NCI-H69 (cell line): Measurements from ENCODE around the gene SYNGR4.

Experiments
- DNase-seq: peaks from one replicate; lab custom pipeline; 2025; lab: John Stamatoyannopoulos, UW

SYNGR4 gene

DNA sequence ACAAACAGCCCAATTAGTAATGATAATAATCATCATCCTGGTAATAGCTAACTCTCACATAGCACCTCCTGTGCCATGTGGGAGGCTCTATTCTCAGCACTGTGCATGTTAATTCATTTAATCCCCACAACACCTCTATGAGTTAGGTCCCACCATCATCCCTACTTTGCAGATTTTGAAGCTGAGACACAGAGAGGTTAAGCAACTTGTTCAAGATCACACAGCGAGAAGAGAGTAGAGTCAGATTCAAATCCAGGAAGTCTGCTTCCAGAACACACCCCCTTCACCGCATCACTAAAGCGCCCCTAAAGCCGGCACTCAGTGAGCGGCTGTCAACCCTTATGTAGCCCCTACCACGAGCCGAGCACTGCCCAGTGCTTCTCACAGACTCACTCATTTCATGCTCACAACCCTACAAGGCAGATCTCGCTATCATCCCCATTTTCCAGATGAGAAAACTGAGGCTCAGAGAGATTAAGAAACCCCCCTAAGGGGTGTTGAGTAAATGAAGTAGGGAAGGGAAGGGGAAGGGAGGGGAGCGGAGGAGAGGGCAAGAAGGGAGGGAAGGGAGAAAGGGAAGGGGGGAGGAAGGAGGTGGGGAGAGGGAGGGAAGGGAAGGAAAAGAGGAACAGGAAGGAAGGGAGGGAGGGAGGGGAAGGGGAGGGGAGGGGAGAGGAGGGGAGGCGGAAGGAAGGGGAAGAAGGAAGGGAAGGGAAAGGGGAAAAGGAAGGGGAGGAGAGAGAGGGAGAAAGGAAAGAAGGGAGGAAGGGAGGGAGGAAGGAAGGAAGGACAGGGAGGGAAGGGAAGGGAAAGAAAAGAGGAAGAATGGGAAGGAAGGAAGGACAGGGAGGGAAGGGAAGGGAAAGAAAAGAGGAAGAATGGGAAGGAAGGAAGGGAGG lies 22.4 kb upstream of the SYNGR4 start:
- peak; percentile 66 for DNase-seq

DNA sequence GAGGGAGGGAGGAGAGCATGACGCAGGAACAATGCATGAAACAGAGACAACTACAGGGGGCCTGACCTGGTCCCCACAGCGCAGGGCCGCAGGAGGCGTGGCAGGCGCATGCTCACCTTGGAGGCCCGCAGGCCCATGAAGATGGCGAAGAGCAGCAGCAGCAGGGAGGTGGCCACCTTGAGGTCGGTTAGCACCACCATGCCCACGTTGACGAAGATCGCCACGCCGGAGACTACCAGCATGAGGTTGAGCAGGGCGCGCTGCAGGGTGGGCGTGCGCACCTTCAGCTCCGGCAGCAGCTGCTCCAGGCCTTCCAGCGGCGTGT lies 21.8 kb upstream of the SYNGR4 start:
- no peak for DNase-seq

DNA sequence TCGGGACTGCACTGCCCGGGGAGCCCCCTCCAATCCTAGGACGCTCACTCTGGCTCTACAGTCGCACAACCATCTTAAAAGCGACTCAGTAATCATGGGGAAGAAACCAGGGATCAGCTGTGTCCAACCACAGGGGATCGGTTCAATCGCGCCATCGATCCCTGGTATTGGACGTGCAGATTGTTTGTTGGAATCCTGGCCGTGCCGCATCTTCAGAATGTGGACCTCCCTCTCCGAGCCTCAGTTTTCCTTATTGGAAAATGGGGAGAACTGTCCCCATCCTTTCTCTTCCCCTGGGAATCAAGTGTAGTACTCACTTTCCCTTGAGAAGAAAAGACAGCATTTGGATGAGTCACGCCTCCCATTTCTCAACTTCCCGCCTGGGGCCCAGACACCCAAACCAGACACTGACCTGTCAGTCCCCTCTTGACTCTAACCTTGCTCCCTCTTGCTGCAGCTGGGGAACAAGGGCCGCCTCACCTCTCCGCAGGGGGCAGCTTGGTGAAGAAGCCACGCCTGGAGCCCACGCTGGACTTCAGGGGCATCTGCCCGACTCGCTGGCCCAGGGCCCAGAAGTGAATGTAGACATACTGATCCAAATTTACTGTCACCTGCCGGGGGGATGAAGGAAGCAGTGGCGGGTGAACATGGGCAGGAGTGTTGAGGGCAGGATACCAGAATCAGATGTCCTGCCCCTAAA lies 21.2 kb upstream of the SYNGR4 start:
- peak; percentile 48 for DNase-seq

DNA sequence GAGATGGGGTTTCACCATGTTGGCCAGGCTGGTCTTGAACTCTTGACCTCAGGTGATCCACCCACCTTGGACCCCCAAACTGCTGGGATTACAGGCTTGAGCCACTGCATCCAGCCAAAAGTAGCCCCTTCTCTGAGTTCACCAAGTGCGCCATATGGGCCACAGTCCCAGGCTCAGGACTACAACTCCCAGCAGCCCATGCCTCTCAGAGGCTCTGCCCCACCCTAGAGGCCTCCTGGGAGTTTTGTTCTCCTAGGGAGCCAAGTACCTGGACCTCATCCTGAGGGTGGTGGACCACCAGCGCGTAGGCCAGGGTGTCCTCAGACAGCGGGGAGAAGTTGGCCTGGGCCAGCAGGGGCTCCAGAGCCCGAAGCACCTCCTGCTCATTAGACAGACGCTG lies 19.3 kb upstream of the SYNGR4 start:
- peak; percentile 62 for DNase-seq

DNA sequence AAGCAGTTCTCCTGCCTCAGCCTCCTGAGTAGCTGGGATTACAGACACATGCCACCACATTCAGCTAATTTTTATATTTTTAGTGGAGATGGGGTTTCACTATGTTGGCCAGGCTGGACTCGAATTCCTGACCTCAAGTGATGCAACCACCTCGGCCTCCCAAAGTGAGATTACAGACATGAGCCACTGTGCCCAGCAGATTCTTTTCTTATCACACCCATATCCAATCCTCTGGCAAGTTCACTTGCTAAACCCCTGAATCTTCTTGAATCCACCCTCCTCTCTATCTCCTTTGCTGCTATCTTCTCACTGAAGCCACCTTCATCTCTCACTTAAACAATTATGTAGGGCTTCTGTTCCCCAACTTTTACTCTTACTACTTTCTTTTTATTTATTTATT lies 18.0 kb upstream of the SYNGR4 start:
- DNase-seq = no peak

DNA sequence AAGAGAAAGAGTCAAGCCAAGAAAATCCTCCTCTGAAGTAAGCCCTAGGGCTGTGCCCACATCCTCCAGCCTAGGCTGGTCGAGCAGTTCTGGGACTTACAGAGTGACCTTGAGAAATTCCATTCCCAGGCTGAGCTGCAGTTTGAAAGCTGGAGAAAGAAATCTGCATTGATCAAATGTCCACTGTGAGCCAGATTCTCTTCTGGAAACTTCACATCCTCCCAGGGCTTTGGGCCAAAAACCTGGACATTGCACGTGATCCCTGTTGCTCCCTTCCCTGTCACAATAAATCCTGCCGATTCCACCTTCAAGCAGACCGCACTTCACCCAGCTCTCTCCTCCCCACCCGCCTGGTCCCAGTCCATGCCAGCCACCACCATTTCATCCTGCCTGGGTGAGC lies 16.1 kb upstream of the SYNGR4 start:
- no peak for DNase-seq

DNA sequence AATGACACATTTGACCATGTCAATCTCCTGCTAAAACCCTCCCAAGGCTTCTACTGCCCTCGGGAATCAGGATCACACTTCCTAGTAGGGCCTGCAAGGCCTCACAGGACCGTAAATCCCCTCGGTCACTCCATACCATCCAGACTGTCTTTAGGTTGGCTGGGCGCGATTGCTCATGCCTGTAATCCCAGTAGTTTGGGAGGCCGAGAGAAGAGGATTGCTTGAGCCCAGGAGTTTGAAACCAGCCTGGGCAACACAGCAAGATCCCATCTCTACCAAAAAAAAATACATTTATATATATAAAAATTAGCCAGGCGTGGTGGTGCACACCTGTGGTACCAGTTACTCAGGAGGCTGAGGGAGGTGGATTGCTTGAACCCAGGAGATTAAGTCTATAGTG lies 15.4 kb upstream of the SYNGR4 start:
- DNase-seq = no peak

DNA sequence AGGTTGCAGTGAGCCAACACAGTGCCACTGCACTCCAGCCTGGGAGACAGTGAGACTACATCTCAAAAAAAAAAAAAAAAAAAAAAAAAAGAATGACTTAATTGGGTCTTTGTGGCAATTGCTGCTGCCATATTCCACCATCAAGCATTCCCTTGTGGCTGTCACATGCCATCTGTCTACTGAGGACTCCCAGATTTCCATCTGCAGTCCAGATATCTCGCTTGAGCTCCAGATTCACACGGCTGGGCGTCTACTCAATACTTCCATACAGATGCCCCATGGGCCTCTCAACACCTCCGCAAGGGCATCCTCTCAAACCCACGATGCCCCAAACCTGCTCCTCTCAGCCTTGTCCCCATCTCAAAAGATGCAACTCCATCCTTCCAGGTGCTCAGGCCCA lies 13.3 kb upstream of the SYNGR4 start:
- DNase-seq = peak; percentile 43

DNA sequence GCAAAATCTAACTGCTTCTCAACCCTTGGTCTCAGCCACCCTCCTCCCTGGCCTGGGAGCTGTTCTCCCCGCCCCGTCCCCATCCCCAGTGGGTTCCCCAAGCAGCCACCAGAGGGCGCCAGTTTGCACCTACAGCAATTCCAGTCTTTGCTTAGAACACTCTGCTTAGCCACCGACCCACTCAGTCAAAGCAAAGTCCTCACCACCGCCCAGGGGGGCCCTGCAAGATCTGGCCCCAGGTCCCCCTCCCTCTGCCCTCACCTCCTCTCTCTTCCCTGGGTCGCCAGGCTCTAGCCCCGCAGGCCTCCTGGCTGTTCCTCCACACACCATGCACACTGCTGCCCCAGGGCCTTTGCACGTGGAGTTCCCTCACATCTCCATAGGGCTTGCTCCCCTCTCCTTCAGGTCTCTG lies 12.8 kb upstream of the SYNGR4 start:
- DNase-seq = peak; percentile 82

DNA sequence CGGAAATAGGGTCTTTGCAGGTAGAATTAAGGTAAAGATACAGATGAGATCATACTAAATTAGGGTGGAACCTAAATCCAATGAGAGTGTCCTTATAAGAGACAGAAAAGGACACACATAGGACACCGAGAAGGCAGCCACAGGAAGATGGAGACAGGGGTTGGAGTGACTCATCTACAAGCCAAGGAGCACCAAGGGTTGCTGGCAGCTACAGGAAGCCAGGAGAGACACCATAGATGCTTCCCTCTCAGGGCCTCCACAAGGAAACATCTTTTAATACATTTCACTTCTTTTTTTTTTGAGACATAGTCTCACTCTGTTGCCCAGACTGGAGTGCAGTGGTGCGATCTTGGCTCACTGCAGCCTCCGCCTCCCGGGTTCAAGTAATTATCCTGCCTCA lies 10.5 kb upstream of the SYNGR4 start:
- no peak for DNase-seq

DNA sequence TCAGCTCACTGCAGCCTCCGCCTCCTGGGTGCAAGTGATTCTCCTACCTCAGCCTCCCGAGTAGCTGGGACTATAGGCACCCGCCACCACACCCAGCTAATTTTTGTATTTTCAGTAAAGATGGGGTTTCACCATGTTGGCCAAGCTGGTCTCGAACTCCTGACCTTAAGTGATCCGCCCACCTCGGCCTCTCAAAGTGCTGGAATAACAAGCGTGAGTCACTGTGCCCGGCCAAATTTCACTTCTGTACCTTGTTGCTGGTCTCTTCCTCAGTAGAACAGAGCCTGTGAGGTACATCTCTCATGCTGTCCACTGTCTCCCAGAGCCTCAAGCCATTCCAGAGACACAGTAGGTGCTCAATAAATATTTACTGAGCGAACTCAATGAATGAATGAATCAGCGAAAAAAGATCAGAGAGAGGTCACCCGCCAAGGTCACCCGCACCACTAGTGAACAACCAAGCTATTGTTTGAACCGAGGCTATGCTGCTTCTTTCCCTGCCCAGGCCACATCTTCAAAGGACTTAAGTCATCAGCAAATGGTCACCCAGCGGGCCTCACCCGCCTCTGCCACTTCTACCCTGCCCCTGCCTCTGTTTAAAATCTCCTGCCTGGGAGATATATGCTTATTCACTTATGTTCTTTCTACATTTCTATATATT lies 9.7 kb upstream of the SYNGR4 start:
- peak; percentile 88 for DNase-seq

DNA sequence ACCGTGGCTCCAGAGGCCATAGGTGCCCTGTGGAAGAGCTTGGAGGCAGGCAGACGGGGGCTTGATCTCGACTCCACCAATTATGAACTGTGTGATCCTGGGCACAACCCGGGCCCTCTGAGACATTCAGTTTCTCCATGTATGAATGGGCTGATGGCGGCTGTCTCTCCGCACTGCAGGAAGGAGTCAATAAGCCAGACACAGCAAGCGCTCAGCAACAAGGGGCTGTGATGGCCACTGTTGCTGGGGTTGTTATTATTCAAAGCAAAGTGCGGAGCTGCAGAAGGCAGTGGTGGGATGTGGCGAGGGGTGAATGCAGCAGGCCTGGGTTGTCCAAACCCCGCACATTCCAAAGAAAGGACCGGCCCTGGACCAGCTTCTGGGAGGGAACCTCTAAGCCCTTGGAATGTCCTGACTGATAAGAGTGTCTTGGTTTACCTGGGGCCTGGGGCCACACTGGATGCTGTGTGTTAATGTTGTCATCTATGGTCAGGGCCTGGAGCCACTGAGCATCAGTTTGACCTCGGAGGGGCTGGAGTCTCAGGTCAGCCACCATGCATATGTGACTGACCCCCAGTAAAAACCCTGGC lies 8.7 kb upstream of the SYNGR4 start:
- no peak for DNase-seq

DNA sequence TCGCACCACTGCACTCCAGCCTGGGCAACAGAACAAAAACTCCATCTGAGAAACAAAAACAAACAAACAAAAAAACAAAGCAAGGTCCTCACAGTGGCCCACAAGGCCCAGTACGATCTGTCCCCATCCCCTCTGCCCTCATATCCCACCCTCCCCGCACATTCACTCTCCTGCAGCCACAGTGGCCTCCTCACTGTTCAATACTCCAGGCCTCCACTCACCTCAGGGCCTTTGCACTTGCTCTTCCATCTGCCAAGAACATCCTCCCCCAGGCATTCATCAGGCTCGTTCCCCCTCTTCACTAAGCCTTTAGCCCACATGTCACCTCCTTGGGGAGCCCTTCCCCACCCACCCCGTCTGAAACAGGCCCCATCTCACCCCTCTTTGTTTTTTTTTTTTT lies 5.0 kb upstream of the SYNGR4 start:
- no peak for DNase-seq

DNA sequence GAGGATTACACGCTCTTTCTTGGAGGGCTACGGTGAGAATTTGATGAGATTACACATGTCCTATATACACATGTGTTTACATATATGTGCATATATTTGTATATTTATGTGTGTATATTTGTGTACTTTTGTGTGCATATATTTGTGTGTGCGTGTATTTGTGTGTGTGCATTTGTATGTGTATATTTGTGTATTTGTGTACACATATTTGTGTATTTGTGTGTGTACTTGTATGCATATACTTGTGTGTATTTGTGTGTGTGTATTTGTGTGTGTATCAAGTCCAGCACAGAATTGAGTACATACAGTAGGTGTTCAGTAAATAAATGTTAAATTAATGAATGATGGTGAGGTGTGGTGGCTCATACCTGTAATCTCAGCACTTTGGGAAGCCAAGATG lies 2.3 kb upstream of the SYNGR4 start:
- DNase-seq = no peak

DNA sequence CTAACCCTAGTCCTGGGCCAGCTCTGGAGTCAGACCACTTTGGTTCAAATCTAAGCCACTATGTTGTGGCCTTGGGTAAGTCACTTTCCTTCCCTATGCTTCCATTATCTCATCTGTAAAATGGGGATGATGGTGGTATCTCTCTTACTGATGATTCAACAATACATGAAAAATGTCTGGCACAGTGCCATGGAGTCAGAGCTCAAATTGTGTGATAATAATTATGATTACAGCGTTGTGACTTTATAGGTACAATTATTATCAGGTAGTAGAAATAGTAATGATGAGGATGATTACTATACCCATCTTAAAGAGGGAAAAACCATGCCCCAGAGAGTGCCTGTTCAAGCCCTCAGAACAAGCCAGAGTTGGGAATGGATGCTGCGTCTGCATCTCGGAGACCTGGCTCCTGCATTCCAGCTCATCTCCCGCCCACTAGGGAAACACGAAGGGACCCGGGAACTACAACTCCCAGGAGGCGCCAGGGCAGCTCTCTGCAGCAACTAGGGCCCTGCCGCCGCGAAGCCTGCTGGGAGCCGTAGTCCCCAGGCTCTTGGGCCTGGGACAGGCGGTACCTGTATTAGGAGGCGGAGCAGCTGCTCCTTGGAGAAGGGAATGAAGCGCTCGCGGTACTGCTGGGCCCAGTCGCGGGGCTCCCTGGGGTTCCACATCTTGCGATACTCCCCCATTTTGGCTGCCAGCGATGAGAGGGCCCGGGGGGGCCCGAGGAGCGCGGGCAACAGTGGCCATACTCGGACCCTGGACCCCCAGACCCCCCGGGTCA lies 1.3 kb upstream of the SYNGR4 start:
- peak; percentile 99 for DNase-seq

DNA sequence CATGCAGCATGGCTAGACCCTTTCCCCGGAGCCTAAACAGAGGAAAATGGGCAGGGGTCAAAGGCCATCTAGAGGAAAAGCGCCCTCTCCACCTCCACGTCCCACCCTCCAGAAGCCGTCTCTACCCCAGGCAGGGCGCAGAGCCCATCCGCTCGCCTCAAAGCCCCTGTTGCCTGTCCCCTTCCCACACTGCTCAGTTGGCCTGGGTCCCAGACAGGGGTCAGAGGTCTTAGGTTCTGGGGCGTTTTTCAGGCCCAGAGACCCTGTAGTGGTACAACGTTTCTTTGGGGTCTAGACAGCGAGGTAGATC lies 712 bp upstream of the SYNGR4 start:
- DNase-seq = no peak

DNA sequence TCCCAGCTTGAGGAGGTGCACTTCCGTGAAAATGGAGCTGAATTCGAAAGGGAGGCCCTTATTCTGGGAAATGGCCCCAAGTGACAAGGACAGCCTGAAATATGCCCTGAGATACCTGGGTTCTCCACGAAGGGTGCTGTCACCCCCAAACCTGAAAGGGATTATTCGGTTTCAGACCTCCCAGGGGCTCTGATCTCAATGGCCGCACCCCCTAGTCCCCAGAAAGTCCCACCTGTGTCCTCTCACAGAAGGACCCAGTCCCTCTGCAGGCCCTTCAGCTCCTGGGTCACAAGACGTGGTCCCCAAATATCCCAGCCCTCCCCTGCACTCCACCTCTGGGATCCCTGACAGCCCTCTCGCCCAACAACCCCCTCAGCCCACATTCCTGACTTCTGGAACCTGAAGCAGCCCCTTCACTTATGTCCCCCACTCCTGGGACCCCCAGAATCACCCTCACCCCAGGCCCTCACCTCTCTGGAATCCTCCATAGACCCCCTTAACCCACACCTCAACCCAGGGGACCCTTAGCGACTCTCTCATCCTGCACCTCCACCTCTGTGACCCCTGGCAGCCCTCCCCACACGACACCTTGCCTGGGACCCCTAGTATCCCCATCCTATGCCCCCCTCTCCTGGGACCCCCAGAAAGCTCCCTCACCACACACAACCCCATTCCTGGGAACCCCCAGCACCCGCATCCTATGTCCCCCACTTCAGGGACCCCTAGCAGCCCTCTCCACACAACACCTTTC lies 606 bp downstream of the SYNGR4 start:
- DNase-seq = no peak

DNA sequence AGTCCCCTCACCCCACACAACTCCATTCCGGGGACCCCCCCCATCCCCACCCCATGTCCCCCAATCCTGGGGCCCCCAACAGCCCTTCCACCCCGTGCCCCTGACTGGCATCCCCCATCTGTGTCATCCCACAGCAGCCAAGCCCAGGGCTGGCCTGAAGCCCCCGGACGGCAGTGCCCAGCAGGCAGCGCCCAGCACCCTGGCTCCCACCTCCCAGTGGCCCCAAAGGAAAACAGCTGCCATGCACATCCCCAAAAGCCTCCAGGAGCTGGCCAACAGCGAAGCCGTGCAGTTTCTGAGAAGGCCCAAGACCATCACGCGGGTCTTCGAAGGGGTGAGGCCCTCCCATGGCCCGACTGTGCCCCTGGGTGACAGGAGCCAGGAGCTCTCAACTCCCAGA lies 1.4 kb downstream of the SYNGR4 start:
- no peak for DNase-seq

DNA sequence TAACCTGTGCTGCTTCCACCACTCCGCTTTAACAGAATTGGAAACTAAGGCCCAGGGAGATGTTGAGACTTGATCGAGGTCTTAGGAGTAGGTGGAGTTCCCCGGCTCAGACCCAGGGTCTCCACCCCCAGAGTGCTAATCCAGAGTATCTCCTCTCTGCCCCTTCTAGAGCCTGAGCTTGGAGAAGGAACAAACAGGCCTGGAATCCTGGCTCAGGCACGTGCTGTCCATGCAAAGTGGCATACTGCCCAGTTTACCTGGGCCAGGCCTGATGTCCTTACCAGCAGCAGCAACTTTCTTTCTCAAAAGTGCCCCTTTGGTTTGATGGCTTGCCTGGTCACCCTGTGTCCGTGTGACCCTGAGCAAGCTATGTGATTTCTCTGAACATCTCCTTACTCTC lies 3.7 kb downstream of the SYNGR4 start:
- DNase-seq = peak; percentile 55

DNA sequence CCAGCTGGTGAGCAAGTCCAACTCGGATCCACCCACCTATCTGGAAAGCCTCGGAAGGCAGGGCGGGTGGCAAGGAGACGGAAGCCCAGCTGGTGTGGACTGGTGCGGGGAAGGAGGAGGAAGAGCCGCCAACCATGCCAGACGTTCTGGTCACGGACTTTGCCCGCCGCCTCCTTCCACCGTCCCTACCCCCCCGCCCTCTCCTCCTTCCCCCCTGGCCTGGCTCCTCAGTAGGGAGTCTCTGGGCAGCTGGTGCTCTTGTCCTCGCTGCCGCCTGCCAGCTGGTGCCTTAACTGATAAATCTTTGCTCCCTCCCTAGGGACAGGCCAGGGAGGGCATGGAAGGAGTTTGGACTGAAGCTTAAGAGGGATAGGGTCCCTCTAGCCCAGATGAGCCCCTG lies 4.8 kb downstream of the SYNGR4 start:
- peak; percentile 98 for DNase-seq

DNA sequence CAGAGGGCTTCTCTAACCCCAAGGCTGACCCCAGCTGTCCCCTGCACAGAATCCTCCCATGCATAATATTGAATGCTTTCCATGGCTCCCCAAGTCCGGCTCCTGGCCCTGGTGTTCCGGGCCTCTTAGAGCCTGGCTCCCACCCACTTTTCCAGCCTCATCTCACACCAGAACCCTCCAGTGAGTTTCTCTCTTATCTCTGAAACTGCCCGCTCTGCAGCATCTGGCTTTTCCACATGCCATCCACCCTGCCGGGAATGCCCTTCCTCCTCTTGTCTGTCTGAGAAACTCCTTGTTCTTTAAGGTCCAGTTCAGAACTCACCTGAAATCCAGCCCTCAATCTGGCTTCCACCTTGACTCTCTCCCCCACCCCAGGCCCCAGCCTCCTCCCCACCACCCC lies 6.8 kb downstream of the SYNGR4 start:
- DNase-seq = peak; percentile 46
